ENCODE results near the gene ROR2.

The ROR2 gene

DNA sequence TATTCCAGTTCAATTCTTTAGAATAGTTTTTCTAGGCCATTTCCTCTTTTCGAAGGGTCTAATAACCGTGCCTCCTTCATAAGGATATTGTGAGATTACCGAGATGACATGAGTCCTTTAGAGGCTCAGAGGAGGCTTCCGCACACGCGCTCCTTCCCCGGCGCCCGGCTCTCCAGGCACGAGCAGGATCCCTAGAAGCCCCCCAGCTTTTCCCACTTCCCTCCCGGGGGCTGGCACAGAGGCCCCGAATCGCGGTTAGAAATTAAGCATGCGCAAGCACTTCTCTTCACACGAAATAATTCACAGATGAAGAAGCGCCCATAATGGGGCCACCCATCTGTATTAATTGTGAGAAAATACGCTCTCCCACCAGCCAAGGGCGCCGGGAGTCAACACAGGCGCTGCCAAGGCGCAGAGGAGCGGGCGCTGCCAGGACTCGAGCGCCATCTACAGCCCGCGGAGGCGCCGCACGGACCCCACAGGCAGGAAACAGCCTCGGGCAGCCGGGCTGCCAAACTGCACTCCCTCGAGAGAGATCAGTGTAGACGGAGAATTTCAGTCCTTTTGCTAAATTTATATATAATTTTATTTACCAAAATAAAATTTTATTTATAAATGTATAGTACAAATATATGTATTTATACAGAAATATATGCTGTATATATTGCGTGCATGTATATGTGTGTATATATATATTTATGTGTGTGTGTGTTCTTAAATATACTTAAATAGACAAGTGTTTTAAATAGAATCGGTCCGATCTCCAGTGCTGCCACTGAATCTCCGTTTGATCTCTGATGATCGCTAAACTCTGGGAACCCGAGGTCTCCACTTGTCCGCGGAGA lies 268.3 kb downstream of the ROR2 start:
- peak; percentile 30 for DNase-seq (ENCODE audit: low read depth, low spot score)

DNA sequence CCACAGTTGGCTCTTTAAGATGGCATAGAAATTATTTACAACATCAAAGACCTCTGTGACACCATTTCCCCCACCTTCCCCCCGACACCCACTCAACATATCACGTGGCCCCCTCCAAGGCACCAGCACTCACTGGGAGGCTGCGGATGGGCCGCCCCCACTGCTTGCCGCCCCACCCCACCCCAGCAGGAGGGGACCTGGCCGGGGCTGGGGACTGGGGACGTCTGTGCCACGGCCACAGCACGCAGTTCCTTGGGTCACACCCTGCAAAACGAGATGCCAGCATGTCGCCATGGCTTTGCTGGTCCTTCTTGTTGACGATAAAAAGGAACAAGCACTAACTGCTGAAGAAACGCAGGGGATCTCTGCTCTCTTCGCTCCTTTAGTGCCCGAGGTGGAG lies 269.0 kb downstream of the ROR2 start:
- no peak for DNase-seq (ENCODE audit: low read depth, low spot score)

DNA sequence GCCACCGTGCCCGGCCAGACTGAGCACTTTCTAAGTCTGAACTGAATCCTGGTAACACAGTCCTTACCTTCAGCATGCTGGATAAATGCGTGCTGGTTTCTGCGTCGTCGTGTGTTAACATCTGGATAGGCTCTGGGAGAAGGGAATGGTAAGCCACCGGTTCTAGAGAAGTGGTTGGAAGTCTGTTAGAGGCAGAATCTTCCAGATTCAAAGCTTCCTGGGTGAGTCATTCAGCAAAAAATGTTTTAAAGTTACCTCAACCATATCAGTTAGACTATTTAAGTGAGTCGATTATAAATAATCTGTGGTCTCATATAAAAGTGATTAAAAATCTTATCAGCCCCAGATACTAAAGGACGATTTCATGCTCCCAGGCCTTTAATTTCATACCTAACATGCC lies 269.9 kb downstream of the ROR2 start:
- DNase-seq (ENCODE audit: low read depth, low spot score): no peak

DNA sequence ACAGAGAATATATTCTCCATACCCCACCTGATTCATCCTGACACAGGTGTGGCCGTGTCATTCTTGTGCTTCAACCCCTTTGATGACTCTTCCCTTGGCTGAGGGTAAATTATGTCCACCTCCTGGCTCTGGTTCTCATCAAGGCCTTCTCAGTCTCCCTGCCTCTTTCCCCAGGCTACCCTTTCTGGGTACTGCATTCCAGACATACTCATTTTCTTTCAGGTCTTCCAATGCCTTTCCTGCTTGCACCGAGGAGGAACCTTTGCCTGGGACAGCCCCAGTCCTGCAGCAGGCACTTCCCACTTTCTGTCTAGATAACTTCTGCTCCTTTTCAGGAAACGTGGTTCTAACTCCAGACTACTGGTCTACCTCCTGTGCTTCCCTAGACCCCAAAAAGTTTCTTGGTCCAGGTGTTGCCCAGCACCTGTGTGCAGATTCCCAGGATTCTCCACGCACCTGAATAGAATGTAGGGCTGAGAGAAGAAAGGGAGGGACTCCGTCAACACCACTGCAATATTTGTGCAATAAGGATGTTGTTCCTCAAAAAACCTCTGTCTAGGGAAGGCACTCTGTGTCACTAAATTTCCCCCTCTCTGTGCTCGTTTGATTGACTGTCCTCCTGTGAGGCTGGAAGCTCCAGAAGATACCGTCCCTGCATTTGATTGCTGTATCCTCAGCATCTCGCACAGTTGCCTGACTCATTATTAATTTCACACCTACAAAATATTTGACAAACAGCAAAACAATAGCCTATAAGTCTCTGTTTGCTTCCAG lies 271.0 kb downstream of the ROR2 start:
- no peak for DNase-seq (ENCODE audit: low read depth, low spot score)

DNA sequence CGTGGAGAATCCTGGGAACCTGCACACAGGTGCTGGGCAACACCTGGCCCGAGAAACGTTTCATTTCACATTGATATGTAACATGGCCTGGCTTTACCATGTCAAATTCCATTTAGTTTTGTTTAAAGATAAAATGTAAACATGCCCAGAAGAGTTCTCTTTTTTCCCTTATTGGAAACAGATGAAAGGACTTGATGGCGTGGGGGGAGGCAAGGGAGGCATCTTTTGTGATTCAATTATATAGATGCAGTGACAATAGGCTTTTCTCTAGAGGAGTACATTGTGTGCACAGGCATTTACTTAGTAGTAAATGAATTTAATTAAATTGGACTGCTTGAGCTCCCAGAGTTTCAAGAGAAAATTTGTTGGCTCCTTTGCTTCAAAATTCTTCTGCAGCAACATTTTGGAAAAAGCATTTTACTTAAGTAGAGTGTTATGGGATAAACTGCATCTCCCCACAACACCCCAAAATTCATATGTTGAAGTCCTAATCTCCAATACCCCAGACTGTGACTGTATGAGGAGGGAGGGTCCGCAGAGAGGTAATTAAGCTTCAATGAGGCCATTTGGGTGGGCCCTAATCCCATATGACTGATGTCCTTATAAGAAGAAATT lies 272.1 kb downstream of the ROR2 start:
- no peak for DNase-seq (ENCODE audit: low read depth, low spot score)

DNA sequence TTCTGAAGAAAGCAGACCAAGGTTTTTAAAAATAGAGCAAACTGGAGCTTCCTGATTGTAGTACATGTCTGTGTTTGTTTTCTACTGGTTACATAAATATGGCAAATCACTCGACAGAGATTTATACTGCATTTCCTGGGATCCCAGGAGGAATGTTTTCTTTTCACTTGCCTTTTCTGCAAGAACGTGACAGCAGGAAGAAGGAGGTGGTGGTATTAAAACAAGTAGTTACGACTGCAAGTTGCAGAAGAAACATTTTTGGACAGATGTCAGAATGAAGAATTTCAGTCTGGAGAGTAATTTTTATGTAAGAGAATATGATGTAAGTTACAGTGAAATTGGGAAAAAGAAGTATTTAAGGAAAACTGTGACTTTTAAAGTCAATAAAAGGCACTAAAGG lies 272.7 kb downstream of the ROR2 start:
- DNase-seq (ENCODE audit: low read depth, low spot score): no peak

DNA sequence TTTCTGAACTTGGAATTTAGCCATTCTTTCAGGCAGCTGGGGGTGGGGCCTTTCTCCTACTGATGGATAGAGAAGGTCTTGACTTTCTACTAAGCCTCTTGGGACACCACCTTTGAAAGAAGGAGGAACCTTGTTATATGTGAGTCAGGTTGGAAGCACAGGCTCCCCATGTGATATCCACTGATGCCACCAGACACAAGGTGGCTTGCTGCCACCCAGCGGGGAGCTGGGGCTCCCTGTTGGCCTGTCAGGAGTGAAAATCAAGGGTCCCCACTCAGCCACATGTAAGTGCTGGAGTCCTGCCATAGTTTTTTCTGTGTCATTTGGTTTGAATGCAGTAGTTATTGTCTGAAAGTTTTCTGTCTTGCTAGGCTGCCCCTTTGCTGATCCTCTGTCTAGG lies 274.0 kb downstream of the ROR2 start:
- DNase-seq (ENCODE audit: low read depth, low spot score): no peak

DNA sequence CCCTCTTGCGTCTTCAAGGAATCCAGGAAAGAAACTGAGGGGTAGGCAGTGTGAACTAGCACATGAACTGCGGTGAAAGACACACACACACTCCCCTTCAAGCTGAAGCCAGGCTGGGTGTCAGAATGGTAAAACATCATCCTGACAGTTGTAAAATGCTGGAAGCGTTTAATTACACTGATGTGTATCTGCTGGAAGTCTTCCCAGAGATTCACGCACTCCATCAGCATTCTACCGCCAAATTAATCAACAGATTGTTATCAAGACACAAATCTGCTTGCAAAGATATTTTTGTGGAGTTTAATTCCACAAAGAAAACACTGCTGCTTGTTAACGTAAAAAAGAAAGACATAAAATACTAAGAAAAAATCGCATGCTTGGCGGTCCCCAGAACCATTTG lies 285.4 kb downstream of the ROR2 start:
- DNase-seq (ENCODE audit: low read depth, low spot score): no peak

DNA sequence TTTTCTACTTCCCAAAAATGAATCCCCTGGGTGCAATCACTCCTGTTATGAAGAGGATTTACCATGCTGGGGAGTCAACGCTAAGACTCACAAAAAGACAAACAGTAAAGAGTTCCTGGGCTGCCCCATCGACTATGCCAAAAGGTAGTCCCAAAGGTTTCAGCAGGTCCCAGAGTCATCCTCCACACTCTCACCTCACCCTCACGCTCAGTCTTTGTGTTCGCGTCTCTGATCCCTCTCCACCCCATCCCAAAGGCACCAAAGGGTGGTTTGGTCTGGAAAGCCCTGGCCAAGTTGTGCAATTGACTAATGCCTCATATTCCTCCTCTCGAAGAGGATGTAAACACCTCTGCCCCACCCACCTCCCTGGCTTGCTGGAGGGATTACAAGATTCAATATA lies 286.2 kb downstream of the ROR2 start:
- DNase-seq (ENCODE audit: low read depth, low spot score): no peak

DNA sequence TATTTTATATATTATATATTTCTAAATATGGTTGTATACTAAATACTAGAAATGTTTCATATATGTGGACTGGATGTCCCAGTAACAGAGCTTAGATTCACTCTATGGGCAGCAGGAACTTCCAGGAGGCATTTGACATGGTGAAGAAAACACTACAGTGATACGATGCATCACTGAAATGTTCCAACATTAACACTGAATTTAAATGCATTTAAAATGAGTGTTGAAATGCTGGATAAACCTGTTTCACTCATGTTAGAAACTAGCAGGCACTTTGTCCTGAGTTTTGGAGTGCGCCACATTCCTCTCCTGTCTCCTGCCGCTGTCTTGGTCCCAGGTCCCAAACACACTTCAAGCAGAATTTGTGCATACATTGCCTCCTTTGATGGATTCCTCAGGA lies 288.6 kb downstream of the ROR2 start:
- no peak for DNase-seq (ENCODE audit: low read depth, low spot score)

DNA sequence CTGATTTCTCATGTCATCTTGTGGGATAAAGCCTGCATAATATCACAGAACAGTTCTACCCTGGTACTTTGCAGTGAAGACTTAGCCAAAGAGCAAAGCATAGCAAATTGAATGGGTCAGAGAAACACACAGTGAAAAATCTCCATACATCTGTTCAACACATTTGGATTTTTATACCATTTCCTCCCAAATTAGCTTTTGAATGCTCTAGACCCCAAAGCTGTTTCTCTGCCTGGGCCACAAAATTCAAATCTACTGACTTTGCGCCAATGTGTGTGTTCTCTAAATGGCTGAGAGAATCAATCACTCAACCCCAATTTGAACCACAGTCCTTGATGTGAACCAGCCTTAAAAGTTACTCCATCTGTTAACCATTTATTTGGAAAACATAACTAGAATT lies 289.5 kb downstream of the ROR2 start:
- no peak for DNase-seq (ENCODE audit: low read depth, low spot score)

DNA sequence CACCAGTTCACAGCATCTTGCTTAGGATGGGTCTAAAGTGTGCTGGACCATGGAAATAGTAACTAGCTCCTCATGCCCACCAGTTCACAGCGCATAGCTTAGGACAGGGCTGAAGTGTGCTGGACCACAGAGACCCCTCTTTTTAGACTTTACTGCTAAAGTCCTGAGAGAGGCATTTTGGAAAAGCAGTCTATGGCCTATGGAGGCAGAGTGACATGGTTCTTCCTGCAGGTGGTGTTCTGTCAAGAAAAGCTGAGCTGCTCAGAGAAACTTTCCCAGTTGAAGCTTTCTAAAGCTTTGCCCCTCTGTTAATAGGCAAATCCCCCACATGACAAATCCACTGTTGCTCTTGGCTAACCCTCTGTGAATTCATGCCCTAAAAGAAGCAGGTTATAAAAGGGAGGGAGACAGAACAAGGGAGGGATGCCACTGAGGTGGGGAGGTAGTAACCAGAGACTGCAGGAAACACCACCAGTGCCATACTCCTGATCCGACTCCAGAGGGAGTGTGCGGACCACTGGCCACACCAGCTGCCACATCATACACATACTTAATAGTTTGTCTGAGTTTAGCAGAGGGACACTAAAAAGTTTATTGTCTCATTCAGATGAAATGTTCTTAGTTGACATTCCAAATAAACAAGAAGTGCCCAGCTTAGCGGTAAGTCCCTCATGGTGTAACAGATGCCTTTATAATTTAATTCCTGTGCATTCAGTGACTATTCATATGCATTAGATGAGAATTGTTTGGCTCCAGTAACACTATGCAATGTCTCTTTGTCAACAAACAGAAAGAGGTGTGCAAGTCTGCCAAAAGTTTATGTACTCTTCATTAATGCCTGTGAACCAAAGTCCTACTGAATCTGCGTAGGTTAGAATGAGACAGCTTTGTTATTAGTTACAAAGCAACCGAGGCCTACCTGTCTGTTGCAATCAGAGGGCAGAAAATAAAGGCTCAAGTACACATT lies 290.2 kb downstream of the ROR2 start:
- no peak for DNase-seq (ENCODE audit: low read depth, low spot score)

DNA sequence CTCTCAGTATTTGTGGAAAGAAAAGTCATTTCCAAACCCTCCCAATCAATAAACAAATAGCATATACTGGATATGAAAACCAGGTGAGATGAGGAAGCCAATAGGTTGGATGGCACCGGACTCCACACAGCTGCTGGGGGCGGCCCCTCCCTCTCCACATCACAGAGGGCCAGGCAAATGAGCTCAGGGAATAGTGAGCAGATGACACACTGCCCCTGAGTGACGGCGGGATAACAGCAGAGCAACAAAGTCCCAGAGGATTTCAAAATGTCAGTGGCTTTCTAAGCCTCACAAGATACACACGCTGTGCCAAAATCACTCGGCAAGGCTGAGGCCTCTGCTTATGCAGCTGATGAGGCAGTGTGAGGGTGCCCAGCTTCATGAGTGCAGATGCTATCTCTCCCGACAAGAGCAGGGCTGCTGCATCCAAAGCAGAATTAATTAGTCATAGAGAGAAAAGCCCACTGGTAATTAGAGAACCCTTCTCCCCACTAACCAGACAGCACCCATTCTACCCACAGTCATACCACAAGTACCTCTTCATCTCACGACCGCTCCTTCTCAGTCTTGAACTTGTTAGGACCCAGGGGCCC lies 291.4 kb downstream of the ROR2 start:
- DNase-seq (ENCODE audit: low read depth, low spot score): no peak

DNA sequence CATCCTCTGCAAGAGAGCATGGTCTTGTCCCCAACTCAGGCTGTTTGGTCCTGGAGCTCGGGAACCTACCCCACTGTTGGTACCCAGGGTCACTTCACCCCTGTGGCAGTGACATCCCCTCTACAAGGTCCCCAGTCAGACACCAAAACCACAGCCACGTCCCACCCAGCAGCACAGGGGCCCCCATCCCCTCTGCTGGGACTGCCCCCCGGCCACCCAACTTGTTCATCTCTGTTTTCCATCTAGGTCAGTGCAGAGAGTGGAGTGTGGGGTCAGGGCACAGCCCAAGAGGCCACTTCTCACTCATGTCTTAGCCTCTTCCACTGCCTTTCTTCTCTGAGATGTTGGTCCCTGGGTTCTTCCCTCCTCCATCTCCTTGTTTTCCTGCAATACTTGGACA lies 292.5 kb downstream of the ROR2 start:
- no peak for DNase-seq (ENCODE audit: low read depth, low spot score)

DNA sequence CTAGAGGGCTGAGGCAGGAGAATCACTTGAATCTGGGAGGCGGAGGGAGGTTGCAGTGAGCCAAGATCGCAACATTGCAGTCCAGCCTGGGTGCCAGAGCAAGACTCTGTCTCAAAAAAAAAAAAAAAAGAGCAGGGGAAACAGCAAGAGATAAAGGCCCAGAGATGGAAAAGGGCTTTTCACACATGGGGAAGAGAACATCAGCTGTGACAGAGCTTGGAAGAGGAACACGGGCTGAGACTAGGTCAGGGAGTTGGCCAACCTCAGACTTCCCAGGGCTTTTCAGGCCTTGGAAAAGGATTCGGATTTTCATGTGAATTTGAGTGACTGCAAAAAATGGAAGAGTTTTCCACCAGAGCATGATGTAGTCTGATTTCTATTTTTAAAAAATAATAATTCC lies 294.4 kb downstream of the ROR2 start:
- no peak for DNase-seq (ENCODE audit: low read depth, low spot score)

DNA sequence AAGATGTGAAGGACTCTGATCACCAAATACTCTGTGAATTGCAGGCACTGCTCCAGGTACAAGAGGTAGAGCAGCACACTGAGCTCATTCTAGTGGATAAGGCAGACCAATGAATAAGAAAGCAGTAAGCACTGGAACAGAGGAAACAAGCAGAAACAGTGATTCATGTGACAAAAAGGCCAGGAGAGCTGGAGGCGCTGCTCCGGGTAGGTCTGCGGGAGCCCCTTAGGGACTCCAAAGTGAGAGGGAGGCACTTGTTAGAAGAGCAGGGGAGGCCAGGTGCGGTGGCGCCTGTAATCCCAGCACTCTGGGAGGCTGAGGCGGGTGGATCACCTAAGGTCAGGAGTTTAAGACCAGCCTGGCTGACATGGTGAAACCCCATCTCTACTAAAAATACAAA lies 294.8 kb downstream of the ROR2 start:
- DNase-seq (ENCODE audit: low read depth, low spot score): no peak

DNA sequence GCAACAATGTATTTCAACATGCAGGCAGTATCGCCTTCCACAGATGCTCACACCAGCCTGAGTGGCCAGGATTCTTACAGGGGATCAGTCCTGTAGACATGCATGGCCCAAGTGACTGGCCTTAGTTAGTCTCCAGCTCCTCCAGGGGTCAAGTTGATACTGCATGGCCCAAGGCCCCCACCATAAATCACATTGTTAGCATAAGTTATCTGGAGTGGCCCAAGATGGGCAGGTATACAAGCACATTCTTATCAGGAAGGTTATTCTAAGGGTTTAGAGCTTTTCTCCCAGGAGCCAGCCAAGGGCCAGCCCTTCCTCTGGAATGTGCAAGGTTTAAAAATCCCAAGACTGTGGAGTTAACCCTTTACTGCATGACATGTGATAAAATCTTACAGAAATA lies 295.5 kb downstream of the ROR2 start:
- no peak for DNase-seq (ENCODE audit: low read depth, low spot score)

DNA sequence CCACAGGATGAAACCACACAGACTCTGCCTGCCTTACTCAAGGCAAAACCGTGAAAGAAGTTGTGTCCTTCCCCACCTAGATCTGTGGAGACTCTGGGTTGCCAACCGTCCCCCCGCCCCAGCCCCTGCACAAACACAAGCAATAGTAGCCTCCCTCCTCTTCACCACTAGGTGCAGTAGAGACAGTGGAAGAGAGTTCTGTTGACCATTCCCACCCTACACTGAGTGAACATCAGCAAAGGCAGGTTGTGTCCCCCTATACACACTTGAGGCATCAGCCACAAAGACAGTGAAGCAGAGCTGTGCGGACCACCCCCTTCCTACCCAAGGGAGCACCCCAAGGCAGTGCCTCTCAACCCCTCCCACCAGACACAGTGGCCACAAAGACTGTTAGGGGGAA lies 302.7 kb downstream of the ROR2 start:
- no peak for DNase-seq (ENCODE audit: low read depth, low spot score)

DNA sequence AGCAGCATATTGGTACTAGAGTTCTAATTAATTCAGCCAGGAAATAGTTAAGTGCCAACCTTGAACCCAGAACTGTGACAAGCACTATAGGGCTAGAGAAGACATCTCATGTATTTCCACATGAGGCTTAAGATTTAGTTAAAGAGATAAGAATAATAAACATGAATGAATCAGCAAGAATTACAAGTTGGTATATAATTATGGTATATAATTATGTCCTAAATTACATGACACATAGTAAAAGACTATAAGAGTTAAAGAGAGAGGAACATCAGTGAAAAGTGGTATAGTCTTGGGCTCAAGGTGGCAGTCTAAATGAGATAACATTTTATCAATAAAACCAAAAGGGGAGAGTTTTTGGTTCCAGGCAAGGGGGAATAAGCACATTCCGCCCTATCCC lies 303.3 kb downstream of the ROR2 start:
- no peak for DNase-seq (ENCODE audit: low read depth, low spot score)

DNA sequence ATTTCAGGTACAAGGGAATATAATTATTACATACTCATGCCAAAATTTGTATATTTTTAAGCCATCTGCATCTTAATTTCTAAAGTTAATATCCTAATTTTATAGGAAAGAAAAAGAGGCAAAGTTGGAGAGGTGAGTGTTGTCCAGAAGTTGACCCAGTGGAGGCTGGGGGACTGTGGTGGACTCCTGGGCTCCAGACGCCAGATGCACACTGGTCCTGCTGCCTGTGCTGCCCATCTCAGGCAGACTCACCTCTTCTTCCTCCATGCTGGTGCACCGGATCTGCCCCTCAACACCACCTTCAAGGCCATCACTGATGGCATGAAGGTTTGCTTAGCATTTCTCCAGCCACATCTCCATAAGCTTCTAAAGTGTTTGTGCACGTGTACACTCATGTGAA lies 305.6 kb downstream of the ROR2 start:
- DNase-seq (ENCODE audit: low read depth, low spot score): no peak

DNA sequence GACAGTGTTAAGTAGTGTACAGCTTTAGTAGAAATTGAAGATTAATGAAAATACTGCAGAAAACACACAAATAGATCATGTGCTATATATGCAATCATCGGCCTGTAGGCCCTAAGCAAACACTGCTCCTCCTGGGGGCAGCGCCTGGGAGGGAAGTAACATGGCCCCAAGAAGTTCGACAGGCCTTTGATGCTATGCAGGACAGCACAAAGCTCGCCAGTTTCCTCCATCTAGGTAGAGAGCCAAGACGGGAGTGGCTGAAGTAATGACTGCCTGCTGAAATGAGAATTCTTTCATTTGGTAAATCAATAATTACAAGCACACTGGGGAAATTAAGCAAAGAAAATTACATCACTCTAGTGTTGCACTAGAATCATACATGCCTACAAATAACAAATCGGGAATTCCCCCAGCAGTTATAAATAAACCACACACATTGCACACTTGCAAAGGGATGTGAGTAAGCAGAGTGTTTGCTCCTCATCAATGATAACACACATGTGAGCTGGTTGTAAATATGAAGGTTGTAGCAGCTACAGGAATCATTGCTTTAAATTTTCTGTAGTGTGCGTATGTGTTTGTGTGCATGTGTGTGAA lies 306.4 kb downstream of the ROR2 start:
- no peak for DNase-seq (ENCODE audit: low read depth, low spot score)

Measured in activated naive CD8-positive, alpha-beta T cell treated with anti-CD3 and anti-CD28 coated beads, Interleukin-2, amount 50 U/mL, for 16 hours (primary cell).